NCI-H1694 treated with DMSO at 0.1 percent for 48 hours (cell line): Measurements from ENCODE around the gene XPNPEP2.

ENCODE experiments used
- DNase-seq: peaks from one replicate; lab custom pipeline; 2025; lab: John Stamatoyannopoulos, UW

The XPNPEP2 gene

DNA sequence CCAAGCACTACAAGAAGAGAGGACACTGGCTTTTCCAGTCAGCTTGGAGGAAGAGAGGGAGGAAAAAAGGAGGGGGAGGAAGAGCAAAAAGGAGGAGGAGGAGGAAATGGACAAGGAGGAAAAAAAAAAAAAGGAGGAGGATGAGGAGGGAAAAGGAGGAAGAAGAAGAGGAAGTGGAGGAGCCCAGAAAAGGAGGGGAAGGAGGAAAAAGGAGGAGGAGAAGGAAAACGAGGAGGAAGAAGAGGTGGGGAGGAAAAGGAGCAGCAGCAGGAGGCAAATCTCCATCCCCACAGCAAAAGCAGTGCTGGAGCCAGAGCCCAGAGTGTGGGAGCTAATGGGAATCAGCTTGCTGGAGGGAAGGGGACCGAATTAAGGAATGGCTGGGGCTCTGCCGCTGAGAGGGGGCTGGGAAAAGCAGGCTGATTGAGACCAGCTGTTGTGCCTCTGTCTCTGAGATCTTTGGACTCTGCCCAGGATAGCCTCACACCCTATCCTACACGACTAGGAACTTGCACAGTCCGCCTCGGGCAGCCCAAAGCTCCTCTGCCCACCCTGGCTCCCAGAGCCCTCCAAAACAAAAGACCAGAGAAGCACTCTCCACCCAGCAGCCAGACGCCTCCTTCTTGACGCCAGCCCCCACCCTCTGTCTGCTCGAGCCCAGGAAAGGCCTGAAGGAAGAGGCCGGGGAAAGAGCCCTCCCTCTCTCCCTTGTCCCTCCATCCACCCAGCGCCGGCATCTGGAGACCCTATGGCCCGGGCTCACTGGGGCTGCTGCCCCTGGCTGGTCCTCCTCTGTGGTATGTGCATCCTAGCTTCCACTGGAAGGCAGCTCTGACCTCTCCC is at the start of gene XPNPEP2:
XPNPEP2 (plus strand) TSS at position 514 of the 843 bp plus-strand sequence; CDS start at position 749, 235 bp downstream.
- no peak for DNase-seq

DNA sequence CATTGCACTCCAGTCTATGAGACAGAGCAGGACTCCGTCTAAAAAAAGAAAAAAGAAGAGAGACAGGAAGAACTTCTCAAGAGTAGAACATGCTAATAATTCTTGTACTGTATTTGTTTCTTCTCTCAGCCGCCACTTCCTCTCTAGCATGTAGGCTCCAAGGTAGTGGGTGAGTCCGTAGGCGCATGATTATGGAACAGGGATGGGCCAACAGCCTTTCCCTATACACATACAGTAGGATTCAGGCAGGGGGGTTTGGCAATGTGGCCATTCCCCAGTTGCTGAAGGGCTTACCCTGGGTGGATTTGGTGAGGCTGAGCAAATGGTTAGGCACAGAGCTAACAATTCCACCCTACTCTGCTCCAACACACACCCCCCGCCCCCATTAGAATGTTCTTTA is 49.0 kb upstream of the XPNPEP2 start:
- DNase-seq, result no peak

GRCh38 chrX:129690435-129690834 is 48.3 kb upstream of the XPNPEP2 start:
- DNase-seq, result no peak

- no peak for DNase-seq
These were observed 45.4 kb upstream of the XPNPEP2 start for GRCh38 chrX:129693354-129693753.

- no peak for DNase-seq
These were observed 44.0 kb upstream of the XPNPEP2 start for GRCh38 chrX:129694805-129695204.

- DNase-seq, result no peak
These were observed 43.2 kb upstream of the XPNPEP2 start for GRCh38 chrX:129695535-129695934.

DNA sequence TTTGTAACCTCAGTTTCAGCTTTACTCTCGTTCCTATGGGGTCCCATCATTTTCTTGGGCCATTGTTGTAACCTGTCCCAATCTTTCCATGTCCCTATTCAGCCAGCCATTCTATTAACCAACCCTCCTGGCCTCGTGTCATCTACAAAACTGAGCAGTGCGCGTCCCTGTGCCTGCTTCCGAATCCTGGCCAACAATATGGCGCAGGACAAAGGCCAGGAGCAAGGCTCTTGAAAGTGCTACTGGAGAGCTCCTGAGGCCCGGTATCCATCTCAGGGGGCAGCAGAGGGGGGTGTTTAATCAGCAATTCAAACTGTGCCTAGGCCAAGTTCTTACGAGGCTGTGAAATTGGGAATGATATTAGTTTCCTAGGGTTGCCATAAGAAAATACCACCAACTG is 42.8 kb upstream of the XPNPEP2 start:
- DNase-seq, result no peak

DNA sequence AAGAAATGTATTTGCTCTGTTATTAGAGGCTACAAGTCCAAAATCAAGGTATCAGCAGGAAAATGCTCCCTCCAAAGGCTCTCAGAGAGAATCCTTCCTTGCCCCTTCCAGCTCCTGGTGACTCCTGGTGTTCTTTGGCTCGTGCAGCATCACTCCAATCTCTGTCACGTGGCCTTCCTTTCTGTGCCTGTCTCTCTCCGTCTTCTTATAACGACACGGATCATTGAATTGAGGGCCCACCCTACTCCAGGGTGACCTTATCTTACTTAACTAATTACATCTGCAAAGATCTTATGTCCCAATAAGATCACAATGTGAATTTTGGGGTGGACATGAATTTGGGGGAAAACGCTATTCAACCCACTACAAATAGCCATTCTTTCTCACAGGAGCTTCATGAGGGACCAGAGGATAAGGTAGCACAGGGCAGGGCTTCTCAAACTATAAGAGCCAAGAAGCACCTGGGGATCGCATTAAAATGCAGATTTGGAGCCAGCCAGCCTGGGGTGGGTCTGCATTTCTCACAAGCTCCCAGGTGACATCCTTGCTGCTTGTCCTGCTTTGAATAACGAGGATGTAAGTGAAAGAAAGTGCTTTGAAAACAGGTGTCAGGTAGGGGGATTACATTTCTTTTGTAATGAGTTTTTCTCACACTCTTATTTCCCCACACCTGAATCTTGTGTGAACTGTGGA is 42.2 kb upstream of the XPNPEP2 start:
- no peak for DNase-seq

GRCh38 chrX:129697204-129697829 is 41.5 kb upstream of the XPNPEP2 start:
- no peak for DNase-seq

GRCh38 chrX:129698150-129698549 is 40.6 kb upstream of the XPNPEP2 start:
- DNase-seq, result no peak

DNA sequence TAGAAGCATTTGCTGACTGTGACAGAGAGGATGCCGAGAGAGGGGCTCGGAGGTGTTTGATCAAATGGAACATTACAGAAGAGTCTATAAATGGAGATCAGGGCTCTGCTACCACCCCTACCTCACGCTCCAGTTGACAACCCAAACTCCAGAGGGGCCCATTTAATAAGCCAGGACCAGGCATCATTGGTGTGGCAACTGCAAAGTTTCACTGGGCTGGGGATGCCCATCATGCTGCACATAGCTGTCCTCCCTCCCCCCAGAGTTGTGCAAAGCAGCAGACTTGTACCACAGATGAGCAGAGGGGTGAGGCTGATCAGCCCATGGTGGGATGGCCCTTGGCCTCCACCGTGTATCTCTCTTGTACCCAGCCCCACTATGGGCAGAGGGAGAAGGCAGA is 38.2 kb upstream of the XPNPEP2 start:
- no peak for DNase-seq

- no peak for DNase-seq
These were observed 37.1 kb upstream of the XPNPEP2 start for GRCh38 chrX:129701624-129702069.

DNA sequence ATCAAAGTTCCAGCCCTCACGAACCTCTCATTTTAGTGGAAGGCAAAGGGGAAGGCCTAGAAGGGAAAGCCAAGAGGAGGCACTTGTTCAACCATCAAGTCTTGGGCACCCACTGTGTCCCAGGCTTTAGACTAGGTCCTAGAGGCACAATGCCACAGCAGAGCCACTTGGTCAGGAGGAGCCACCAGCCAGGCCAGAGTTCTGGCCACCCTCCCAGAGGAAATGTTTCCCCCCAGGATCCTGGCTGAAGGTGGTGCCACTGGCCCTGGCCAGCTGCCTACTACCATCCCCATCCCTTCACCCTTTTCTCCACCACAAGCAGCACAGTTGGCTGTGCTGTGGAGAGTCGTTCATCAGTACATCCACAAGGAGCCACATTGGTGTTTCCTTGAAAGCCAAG is 34.3 kb upstream of the XPNPEP2 start:
- no peak for DNase-seq

GRCh38 chrX:129705377-129705925 is 33.3 kb upstream of the XPNPEP2 start:
- DNase-seq, result no peak

- no peak for DNase-seq
These were observed 32.8 kb upstream of the XPNPEP2 start for GRCh38 chrX:129705988-129706387.

DNA sequence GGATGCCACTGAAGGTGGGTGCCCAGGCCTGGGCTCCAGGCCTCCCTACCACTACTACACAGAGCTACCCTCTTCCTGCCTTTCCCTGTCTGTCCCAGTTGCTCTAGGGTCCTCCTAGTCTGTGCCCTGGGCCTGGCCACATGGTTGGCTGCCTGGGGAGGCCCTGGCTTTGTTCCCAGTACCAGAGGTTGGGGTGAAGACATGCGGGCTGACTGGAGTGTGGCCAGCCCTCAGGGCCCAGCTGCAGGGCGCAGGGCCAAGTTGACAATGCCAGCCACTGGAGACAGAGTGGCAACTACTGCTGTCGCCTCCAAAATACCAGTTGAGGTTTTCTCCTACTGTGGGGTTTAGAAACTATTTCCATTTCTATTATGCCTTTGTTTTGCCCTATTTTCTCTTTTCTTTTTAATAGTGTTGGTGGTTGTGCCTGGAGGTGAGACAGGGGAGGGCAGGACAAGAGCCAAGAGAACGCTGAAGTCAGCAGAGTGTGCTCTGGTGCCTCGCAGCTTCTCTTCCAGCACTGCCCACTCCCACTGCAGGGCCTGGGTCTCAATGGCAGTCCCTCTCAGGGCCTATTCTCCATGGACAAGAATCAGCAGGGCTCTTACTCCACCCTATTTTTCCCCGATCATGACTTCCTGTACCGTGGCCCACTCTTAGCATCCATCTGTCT is 32.2 kb upstream of the XPNPEP2 start:
- DNase-seq, result peak; percentile 26

GRCh38 chrX:129714581-129714980 is 24.2 kb upstream of the XPNPEP2 start:
- DNase-seq, result no peak

- DNase-seq, result no peak
These were observed 22.3 kb upstream of the XPNPEP2 start for GRCh38 chrX:129716507-129716906.

DNA sequence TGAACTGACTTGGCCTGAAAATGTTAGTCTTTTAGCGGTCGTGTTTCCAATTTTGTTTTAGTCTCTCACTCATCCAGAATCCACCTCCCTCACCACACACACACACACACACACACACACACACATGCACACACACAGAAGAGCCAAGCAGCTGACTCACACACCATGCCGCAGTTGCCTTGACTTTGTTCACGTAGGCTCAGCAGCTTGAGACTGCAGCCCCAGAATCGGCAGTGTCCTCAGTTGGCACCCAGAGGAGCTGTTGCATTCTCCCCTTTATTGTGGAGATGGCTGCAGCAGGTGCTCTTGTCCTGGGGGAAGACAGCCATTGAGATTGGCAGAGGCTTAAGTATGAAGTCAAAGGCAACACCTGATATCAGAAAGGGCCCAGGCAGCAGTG is 20.9 kb upstream of the XPNPEP2 start:
- DNase-seq, result no peak

- DNase-seq, result no peak
These were observed 20.1 kb upstream of the XPNPEP2 start for GRCh38 chrX:129718676-129719075.

DNA sequence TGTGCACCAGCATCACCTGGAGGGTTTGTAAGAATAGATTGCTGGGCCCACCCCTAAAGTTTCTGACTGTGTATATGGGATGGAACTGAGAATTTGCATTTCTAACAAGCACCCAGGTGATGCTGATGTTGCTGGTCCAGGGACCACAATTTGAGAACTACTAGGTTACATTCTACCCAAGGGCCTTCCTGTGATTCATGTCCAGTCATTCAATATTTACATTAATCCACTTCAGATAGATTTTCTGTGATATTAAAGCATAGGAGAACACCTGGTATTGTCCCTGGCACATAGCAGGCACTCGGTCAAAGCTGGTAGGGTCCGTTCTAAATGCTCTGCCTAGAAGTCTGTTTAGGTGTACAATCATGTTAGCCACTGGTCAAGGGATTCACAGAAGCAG is 19.5 kb upstream of the XPNPEP2 start:
- no peak for DNase-seq

DNA sequence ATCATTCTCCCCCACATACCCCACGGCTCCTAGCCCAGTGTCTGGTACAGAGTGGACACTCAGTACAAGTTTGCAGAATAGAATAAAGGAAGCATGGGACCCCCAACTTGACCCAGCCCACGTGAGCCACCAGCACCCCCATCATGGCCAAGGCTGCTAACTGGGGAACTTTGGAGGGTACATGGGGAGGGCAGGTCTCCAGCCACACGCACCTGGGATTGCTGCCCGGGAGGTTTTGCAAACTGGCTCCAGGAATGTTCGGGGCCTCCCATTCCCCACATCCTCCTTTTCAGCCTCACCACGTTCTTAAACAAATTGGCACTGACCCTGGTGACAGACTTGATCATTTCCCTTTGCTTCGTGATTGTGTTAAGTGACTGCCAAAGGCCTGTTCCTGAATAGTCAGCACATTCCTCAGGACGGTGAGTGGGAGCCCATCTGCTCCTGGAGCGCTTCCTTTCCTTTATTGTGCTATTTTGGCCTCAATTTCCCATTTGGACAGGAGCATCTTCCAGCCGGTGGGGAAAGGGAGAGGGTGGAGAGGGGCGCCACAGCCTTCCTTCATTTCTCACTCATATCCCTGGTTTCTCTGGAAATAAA is 18.7 kb upstream of the XPNPEP2 start:
- no peak for DNase-seq
